ENCODE results near the gene HECW1.

- no peak for TF ChIP-seq EZH2 (IDR thresholded peaks at IDR 0.05; ENCODE audit: borderline replicate concordance, low read length)
- TF ChIP-seq CTCF (conservative IDR thresholded peaks at IDR 0.05 in 1 of 2, IDR thresholded peaks at IDR 0.05 in 1 of 2; ENCODE audit: extremely low read depth in 1 of 2, insufficient read depth in 1 of 2, low read depth in 1 of 2, low read length in 2 of 2), result no peak
These were observed 241.5 kb downstream of the HECW1 start for GRCh38 chr7:43353902-43354301.

All from mammary epithelial cell (primary cell).